Measurements from ENCODE around the gene MCRIP2. TPM values are rescaled to one million over a fixed set of nuclear protein-coding genes. Genes with fewer than 3 reads are reported as not detected.

Gene MCRIP2
- total RNA-seq, 1 experiment from 2014 or later, result 56.3 TPM

DNA sequence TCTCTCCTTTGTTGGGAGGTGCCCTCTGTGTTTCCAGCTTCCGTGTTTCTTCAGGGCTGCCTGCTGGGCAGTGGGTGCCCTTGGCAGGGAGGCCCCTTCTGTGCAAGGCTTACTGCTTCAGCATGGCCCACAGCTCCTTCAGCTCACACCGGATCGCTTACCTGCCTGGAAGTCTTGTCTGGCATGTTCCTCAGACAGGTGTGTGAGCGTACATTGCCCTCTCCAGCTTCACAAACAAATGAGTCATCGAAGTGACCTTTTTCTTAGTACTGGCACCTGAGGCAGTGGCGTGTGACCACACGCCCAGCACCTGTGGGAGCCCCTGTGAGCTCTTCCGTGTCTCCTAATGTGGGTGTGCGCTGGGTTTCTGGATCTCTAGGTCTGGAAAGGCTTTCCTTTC lies 48.2 kb upstream of the MCRIP2 start:
- DNase-seq, result peak; percentile 74
- peak overlapping the region; percentile 83 for H3K27ac Mint-ChIP-seq (ENCODE audit: unreplicated experiment)
- intact Hi-C loops (cut with micrococcal nuclease; ENCODE audit: unreplicated experiment), result loop anchor here (2.0 kb wide), 1 partner anchor 43 kb away; the partner anchor contains the start of gene METTL26
- peak overlapping the region; percentile 92 for H3K4me3 Mint-ChIP-seq (ENCODE audit: low read depth, unreplicated experiment)
- no peaks in the 10 kb centered on the region for H3K9me3 Mint-ChIP-seq (ENCODE audit: low read depth, unreplicated experiment)
- TSS peak; percentile 12 for BruUV-seq (replicated peaks)
- peaks cover 59% of the 10 kb centered on the region for H3K4me1 Mint-ChIP-seq (ENCODE audit: low read depth, unreplicated experiment)
- TF ChIP-seq, protein P1, sequence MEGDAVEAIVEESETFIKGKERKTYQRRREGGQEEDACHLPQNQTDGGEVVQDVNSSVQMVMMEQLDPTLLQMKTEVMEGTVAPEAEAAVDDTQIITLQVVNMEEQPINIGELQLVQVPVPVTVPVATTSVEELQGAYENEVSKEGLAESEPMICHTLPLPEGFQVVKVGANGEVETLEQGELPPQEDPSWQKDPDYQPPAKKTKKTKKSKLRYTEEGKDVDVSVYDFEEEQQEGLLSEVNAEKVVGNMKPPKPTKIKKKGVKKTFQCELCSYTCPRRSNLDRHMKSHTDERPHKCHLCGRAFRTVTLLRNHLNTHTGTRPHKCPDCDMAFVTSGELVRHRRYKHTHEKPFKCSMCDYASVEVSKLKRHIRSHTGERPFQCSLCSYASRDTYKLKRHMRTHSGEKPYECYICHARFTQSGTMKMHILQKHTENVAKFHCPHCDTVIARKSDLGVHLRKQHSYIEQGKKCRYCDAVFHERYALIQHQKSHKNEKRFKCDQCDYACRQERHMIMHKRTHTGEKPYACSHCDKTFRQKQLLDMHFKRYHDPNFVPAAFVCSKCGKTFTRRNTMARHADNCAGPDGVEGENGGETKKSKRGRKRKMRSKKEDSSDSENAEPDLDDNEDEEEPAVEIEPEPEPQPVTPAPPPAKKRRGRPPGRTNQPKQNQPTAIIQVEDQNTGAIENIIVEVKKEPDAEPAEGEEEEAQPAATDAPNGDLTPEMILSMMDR (IDR thresholded peaks at IDR 0.05; ENCODE audit: unreplicated experiment), result no peak
- CTCF ChIA-PET, result interaction anchor here (0.6 to 1.5 kb wide), 8 partner anchors 8 to 496 kb away, joined by 3 to 8 read pairs (median 3); partner anchors contain the start of genes METTL26 and WDR90
- peaks cover 86% of the 10 kb centered on the region for H3K36me3 Mint-ChIP-seq (ENCODE audit: insufficient read depth, unreplicated experiment)
- H3K27me3 Mint-ChIP-seq (ENCODE audit: unreplicated experiment), result no peaks in the 10 kb centered on the region

DNA sequence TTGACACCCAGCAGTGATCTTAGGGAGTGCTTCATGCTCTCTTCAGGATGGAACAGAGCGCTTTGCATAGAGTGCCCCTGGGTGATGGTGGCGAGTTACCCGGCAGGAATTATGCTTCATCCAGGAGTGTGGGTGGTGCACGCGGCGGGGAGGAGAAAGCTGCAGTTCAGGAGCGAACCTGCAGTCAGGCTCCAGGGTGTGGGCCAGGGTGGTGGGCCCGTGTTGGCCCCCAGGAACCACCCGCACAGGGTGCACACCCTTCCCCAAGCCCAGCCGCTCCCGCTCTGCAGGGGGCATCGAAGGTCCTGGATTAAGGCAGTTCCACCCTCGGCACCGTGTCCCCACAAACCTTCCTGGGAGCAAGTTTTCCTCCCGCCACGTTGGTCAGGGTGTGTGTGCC lies 47.8 kb upstream of the MCRIP2 start:
- Mint-ChIP-seq H3K36me3 (ENCODE audit: insufficient read depth, unreplicated experiment) (peaks cover 86% of the 10 kb centered on the region), H3K4me1 (ENCODE audit: low read depth, unreplicated experiment) (peaks cover 59% of the 10 kb centered on the region), H3K4me3 (ENCODE audit: low read depth, unreplicated experiment) (peak overlapping the region; percentile 92), H3K27ac (ENCODE audit: unreplicated experiment) (peak overlapping the region; percentile 83), H3K9me3 (ENCODE audit: low read depth, unreplicated experiment) (no peaks in the 10 kb centered on the region), H3K27me3 (ENCODE audit: unreplicated experiment) (no peaks in the 10 kb centered on the region)
- DNase-seq, result no peak
- CTCF ChIA-PET, result interaction anchor here (0.8 to 1.5 kb wide), 7 partner anchors 8 to 497 kb away, joined by 3 to 8 read pairs (median 3); partner anchors contain the start of genes METTL26 and WDR90
- intact Hi-C loops (cut with micrococcal nuclease; ENCODE audit: unreplicated experiment), result loop anchor here (2.0 kb wide), 1 partner anchor 43 kb away; the partner anchor contains the start of gene METTL26
- TF ChIP-seq, protein P1 (IDR thresholded peaks at IDR 0.05; ENCODE audit: unreplicated experiment), result no peak
- BruUV-seq (replicated peaks), result no TSS peak

DNA sequence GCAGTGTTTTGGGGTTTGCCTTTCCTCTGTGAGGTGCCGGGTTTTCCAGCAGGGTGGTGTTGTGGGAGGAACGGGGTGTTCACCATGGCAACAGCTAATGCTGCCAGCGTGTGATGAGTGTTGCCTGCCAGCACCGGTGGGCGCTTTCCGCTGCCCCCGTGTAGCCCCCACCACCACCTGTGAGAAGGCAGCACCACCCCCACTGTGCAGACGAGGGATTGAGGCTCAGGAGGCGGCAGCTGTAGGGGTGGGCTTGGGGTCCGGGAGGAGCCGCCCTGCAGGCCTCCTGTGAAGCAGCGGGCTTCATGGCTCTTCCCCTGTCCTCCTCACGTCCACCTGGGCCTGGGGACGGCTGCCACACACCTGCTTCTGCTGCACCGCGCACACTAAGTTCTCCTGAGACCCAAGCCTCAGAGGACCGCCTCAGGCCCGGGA lies 46.5 kb upstream of the MCRIP2 start:
- peaks cover 75% of the 10 kb centered on the region for H3K36me3 Mint-ChIP-seq (ENCODE audit: insufficient read depth, unreplicated experiment)
- DNase-seq, result no peak
- no TSS peak for BruUV-seq (replicated peaks)
- peaks cover 59% of the 10 kb centered on the region for H3K4me1 Mint-ChIP-seq (ENCODE audit: low read depth, unreplicated experiment)
- no peak overlapping the region for H3K27ac Mint-ChIP-seq (ENCODE audit: unreplicated experiment)
- CTCF ChIA-PET, result no interaction called here
- H3K4me3 Mint-ChIP-seq (ENCODE audit: low read depth, unreplicated experiment), result peak overlapping the region; percentile 92
- no peaks in the 10 kb centered on the region for H3K27me3 Mint-ChIP-seq (ENCODE audit: unreplicated experiment)
- no peaks in the 10 kb centered on the region for H3K9me3 Mint-ChIP-seq (ENCODE audit: low read depth, unreplicated experiment)
- intact Hi-C loops (cut with micrococcal nuclease; ENCODE audit: unreplicated experiment), result no loop called here
- TF ChIP-seq, protein P1 (IDR thresholded peaks at IDR 0.05; ENCODE audit: unreplicated experiment), result no peak

DNA sequence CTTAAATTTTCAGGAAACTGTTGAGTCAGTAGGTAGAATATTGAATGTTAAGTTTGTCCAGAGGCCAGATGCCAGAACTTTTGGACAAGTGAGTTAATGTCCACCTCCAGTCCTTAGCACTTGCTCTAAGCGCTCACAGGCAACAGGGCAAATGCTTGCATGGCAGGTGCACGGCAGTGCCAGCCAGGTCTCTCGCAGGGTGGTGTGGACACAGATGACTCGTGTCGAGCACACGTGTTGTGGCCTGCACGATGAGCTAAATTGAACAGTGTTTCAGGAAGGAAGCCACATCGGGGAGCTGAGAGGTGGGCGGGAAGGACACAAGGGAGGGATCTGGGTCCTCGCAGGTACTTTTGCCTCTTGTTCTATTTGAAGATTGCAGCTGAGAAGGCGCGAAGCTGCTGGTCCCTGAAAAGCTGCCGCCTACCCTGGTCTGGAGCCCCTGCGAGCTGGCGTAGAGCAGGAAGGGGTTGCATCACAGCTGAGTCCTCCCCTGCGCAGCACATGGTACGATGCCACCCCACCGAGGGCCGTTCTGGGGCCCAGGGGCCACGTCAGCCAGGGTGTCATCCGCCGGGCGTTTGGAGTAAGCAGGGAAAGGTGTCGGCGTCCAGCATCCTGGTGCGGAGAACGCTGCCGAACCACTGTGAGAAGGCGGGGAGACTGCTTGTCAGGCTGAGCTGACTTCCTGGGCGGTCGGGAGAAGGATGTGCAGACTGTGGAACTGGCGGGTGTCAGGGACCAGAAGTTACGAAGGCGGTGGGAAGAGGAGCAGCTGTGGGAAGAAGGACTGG lies 45.5 kb upstream of the MCRIP2 start:
- Mint-ChIP-seq H3K9me3 (ENCODE audit: low read depth, unreplicated experiment) (no peaks in the 10 kb centered on the region), H3K4me1 (ENCODE audit: low read depth, unreplicated experiment) (peaks cover 50% of the 10 kb centered on the region), H3K27ac (ENCODE audit: unreplicated experiment) (no peak overlapping the region), H3K4me3 (ENCODE audit: low read depth, unreplicated experiment) (no peak overlapping the region), H3K27me3 (ENCODE audit: unreplicated experiment) (no peaks in the 10 kb centered on the region), H3K36me3 (ENCODE audit: insufficient read depth, unreplicated experiment) (peaks cover 65% of the 10 kb centered on the region)
- TF ChIP-seq, protein P1 (IDR thresholded peaks at IDR 0.05; ENCODE audit: unreplicated experiment), result no peak
- no TSS peak for BruUV-seq (replicated peaks)
- intact Hi-C loops (cut with micrococcal nuclease; ENCODE audit: unreplicated experiment), result no loop called here
- DNase-seq, result no peak
- CTCF ChIA-PET, result no interaction called here
